GM21360 (cell line): Measurements from ENCODE around the gene TOLLIP.

Experiments used
- ATAC-seq: cut with Tn5 transposase; IDR thresholded peaks from one replicate; pipeline ENCODE4 v1.9.1; 2021; ENCODE audit warnings: mild to moderate bottlenecking, moderate library complexity; ENCODE audit not compliant: unreplicated experiment

The TOLLIP gene

GRCh38 chr11:1317993-1318392 lies 8.6 kb upstream of the TOLLIP start:
- ATAC-seq, result no peak

GRCh38 chr11:1317432-1317831 lies 8.0 kb upstream of the TOLLIP start:
- no peak for ATAC-seq

GRCh38 chr11:1310772-1311468 lies 1.5 kb upstream of the TOLLIP start:
- no peak for ATAC-seq

GRCh38 chr11:1310318-1310687 lies 871 bp upstream of the TOLLIP start:
- ATAC-seq, result no peak

- peak; percentile 30 for ATAC-seq
Measured at GRCh38 chr11:1308743-1309497, 512 bp downstream of the TOLLIP start.

- no peak for ATAC-seq
Measured at GRCh38 chr11:1307998-1308742, 1.3 kb downstream of the TOLLIP start.

GRCh38 chr11:1307163-1307870 lies 2.1 kb downstream of the TOLLIP start:
- ATAC-seq, result no peak

- no peak for ATAC-seq
Measured at GRCh38 chr11:1306186-1307162, 3.0 kb downstream of the TOLLIP start.

- no peak for ATAC-seq
Measured at GRCh38 chr11:1305501-1306056, 3.9 kb downstream of the TOLLIP start.

- ATAC-seq, result no peak
Measured at GRCh38 chr11:1305063-1305495, 4.4 kb downstream of the TOLLIP start.

GRCh38 chr11:1304380-1304779 lies 5.1 kb downstream of the TOLLIP start:
- no peak for ATAC-seq

- no peak for ATAC-seq
Measured at GRCh38 chr11:1303973-1304372, 5.5 kb downstream of the TOLLIP start.

GRCh38 chr11:1303126-1303821 lies 6.2 kb downstream of the TOLLIP start:
- ATAC-seq, result no peak

GRCh38 chr11:1302461-1303125 lies 6.8 kb downstream of the TOLLIP start:
- no peak for ATAC-seq

- ATAC-seq, result no peak
Measured at GRCh38 chr11:1302041-1302460, 7.4 kb downstream of the TOLLIP start.

GRCh38 chr11:1301220-1302000 lies 8.0 kb downstream of the TOLLIP start:
- ATAC-seq, result no peak

GRCh38 chr11:1300569-1301187 lies 8.8 kb downstream of the TOLLIP start:
- no peak for ATAC-seq
